Stimulated activated CD8-positive, alpha-beta memory T cell treated with anti-CD3 and anti-CD28 coated beads, Interleukin-7, amount 100 ng/mL, for 24 hours (primary cell): ENCODE data around the gene DNMBP.
"Not testable (repeated sequence)": the region's sequence is repeated elsewhere in the genome, so short reads cannot be mapped to it uniquely, and the experiment has no call there.

Source experiments
- DNase-seq: peaks from one replicate; pipeline ENCODE4 v3.0.0-alpha.2; 2020; ENCODE audit warnings: low read depth

The DNMBP gene

DNA sequence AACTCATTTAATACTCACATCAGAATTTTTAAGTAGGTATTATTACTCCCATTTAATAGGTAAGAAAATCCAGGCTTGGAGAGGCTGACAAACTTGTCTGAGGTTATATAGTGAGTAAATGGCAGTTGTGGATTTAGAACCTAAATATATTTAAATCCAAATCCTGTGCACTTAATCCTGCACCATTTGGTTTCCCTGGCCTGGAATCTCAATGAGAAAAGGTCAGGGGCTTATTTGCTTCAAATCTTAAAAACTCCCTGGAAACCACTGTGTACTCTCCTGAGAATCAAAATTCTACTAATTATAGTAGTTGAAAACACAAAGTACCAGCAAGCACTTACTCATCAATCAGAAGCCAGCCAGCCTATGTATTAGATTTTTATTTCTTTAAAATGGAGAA lies 97.7 kb downstream of the DNMBP start:
- no peak for DNase-seq

DNA sequence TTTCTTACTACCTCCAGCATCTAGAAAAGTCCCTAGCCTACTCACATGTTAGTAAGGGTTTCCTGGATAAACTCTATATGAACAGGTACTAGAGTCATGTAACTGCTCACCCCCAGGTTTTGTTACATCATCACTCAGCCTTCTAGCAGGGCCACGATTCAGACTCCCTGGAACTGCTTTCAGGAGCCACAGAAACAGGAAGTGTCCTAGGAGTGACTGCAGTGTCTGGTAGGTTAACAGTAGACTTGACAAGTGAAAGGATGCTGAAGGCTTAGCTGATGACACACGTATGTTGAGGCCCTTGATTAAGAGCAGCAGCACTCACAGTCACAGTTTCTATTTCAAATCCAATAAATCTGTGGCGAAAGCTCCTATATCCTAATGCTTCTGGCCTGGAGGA lies 101.2 kb downstream of the DNMBP start:
- no peak for DNase-seq

DNA sequence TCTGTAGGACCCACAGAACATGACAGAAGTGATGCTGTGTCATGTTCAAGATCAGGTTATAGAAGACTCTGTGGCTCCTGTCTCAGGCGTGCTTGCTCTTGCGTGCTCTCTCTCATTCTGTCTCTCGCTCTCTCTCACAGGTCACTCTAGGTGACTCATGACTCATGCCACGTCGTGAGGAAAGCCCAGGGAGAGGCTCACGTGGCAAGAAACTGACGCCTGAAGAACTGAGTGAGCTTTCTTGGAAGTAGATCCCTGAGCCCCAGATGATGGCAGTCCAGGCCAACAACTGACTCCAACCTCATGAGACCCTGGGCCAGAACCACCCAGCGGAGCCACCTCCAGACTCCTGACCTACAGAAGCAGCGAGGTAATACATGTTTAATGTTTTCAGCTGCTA lies 103.3 kb downstream of the DNMBP start:
- DNase-seq = no peak

DNA sequence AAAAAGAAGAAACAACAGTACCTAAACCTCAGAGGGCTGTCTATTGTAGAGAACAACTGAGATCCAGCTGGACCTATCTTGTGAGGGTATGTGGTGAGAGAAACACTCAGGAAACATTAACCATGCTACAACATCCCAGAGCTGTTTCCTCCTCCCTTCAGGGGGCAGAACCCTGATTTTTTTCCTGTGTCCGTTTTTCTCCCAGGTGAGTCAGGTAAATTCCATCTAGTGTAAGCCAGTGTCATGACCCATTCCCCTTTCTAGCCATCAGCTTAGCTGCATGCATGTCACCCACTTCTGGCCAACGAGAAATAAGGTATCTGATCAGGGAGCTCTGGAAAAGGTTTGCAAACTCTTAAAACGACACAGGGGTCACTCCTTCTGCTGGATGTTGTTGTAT lies 103.8 kb downstream of the DNMBP start:
- DNase-seq = no peak

DNA sequence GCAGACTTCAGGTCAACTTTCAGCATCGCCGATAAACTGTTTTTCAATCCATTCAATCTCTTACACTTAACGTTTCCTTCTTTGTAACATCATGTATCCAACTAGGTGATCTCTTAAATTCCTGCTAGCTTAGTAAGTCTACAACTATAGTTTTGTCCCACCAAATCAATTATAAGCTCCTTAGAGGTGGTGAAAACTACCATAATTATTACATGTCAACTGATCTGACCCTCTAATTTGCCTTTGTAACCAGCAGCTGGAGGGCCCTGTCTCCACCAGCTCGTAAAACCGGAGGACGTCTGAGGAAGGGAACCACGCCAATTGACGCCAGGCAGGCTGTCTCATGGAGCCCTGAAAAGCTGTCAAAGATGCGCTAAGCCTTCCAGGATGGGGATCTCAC lies 113.9 kb downstream of the DNMBP start:
- no peak for DNase-seq

DNA sequence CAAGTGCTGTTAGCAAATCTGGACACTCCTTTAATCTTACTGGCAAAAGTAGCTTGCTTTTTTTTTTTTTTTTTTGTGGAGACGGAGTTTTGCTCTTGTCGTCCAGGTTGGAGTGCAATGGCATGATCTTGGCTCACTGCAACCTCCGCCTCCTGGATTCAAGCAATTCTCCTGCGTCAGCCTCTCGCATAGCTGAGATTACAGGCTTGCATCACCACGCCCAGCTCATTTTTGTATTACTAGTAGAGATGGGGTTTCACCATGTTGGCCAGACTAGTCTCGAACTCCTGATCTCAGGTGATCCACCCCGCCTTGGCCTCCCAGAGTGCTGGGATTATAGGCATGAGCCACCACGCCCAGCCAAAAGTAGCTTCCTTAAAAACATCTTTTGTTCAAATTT lies 114.7 kb downstream of the DNMBP start:
- not testable (repeated sequence) for DNase-seq

DNA sequence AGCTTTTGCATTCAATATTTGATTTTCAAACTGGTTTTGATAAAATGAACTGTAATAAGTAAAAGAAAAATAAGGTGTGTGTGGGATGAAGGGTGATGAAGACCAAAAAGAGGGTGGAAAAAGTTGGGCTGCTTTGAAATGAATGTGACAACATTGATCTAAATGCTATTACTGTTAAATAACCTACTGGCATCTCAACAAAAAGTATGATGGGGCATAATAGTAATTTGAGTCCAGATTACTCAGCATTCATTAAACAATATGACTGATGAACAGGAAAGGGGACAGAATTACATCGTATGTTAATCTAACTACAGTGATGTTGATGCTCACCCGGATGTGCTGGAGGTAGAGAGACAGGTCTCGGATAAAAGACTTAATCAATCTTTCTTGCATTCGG lies 115.1 kb downstream of the DNMBP start:
- no peak for DNase-seq

DNA sequence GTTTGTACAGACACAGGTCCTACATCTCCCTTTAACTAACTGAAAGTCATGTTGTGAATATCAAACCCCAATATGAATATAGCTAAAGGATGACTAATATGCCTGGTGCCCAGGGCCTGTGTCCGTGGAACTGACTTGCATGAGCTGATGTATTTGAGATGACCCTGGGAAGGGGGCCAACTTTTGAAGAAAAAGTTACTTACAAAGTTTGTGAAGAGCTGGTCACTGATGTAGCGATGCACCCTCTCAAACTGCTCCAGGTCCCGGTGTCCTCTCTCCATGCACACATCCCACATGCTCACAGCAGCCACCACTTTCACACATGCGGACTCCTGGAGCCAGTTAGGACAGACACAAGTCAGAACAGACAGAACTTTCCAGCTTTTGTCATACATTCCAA lies 121.1 kb downstream of the DNMBP start:
- DNase-seq = no peak

DNA sequence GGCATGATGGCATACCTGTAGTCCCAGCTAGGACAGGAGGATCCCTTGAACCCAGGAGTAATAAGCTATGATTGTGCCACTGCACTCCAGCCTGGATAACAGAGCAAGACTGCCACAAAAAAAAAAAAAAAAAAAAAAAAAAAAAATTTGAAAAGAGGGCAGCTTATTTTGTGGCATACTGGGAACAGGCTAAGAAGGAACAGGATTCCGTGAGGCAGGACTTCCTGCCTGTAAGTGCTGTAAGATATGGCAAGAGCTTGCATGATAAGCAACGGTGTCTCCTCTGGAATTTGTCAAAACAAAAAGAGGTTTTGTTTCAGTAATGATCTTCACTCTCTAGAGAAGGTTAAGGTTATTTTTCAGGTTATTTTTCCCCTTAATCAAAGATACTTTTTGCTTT lies 126.2 kb downstream of the DNMBP start:
- DNase-seq = no peak

DNA sequence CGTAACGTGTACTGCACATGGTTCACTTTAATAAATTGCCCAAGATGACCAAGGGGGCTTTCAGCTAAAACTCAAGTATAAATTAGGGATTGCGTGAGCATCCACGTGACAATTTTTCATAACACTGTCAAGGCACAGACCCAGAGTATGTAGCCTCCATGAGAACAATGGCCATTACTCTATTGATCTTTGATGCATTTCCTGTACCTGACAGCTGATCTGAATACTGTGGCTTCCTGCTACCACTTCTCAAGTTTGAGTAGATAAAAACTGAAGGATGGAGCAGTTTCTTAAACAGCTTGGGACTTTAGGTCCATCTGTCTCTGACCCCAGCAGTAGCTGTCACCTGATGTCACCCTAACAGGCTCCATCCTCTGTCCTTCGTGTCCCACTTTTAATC lies 128.4 kb downstream of the DNMBP start:
- DNase-seq = no peak

DNA sequence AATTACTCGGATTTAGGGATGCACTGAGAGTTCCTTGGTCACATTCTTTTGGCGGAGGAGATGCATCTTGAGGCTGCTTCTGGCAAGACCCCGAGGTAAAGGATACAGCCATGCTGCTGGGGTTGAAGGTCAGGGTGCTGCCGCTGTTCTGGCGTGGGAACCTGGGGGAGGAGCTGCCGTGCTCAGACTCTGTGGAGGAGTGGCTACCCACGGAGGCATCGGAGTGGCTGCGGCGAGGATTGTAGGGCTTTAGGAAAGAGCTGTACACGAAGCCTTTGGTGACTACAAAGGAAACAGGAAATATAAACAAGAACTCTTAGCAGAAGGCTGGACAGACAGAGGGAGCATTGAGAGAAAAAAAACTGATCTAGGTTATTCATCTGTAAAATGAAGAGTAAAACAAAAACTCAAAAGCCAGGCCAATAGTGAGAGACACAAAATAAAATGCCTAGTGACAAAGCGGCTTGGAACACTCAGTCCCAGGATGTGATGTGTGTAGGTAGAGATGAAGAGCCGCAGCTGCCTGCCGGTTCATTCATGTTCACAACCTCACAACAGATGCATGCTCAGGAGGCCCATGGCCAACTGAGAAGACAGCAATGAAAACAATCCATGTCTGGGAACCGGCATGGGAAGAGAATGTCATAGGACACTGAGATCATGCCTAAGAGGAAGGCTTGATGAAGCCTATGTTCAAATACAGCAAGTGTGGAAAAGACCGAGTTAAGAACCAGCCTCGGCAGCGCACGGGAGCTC lies 129.5 kb downstream of the DNMBP start:
- DNase-seq = no peak

DNA sequence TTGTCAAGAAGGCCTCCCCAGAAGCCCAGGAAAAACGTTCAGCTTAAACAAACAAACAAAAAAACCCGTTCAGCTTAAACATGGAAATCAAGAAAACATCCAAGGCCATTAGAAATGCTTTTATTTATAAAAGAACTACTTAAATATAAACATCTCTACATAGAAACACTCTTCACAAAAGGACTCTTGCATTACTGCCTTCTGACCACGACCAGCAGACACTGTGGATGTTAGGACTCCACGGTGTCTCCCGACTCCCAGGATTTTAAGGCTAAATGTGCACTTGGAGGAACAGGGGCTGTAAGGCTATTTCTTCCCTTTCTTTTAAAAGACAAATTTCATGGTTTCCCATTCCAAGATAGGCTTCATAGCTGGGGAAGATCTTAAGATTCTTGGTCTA lies 134.3 kb downstream of the DNMBP start:
- no peak for DNase-seq

DNA sequence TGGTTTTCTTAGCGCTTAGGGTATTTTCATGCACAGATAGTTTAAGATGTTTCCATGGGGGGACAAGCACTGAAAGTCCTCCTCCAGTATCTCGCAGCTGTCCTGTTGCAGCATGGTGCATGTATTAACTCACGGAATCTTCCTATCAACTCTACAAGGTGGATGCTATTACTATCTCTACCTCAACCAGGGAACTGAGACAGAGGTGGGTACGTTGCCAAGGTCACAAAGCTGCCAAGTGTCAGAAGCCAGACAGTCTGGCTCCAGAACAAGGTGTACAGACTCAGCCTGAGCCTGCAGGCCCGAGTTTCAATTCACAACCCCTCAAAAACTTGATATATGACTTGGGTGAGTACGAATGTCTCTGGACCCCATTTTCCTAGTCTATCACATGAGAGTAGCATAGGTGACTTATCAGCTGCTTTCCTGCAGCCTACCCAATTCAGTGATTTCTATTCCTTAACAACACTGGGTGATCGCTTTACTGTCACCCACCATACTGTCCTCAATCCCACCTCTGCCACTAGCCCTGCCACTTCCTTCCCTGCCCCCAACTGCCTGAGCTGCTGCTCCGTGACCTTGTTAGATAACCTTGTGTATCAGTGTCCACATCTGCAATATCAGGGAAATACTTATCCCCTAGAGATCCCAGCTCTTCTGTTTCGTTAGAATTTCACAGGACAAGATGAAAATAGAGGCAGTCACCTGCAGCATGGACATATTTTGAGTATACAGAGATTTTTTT lies 135.2 kb downstream of the DNMBP start:
- DNase-seq = no peak

DNA sequence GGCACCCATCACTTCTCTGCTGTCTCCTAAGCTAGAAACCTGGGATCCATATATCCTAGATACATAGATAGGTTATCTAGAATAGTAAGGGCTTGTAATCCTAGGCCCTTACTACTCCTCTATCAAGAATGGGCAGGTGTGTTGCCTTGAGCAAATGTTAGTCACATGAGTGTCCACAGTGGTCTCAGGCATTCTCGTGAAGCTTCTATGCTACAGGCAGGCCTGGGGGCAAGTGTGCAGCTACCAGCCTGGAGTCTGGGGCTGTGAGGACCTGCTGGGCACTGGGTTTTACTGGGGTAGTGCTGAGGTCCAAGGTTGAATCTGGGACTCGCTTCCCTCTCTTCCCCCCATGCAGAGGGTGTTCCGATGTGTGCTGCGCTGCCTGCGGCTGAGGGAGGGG lies 135.9 kb downstream of the DNMBP start:
- no peak for DNase-seq

DNA sequence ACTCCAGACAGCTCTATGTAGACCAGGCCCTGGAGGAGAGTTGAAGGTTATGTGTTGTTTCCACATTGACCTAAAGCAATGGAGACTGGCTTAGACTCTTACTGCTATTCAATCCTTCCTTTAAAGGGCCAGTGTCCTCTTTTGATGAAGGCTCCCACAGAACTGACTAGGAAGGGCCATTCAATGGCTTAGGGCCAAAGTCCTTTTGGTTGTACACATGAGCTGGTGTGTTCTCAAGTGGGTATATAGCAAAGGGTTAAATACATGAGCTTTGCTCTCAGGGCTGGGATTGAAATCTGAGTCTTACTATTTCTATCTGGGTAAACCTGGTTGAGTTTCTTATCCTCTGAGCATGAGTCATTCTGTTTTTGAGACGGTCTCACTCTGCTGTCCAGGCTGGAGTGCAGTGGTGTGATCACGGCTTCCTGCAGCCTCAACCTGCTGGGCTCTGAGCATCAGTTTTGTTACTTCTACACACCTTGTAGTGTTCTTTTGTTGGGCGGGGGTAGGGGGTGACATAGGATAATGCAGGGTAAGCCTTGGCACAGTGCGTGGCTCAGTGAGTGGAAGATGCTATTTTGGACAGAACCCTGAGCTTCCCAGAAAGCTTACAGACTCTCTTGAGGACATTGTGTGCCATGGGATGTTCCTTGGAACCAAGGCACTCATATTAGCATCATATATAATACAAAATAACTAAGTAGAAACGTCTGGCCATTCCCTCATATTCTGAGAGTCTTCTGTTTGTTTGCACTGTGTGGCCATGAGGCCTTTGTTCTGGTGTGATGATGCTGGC lies 137.2 kb downstream of the DNMBP start:
- no peak for DNase-seq

DNA sequence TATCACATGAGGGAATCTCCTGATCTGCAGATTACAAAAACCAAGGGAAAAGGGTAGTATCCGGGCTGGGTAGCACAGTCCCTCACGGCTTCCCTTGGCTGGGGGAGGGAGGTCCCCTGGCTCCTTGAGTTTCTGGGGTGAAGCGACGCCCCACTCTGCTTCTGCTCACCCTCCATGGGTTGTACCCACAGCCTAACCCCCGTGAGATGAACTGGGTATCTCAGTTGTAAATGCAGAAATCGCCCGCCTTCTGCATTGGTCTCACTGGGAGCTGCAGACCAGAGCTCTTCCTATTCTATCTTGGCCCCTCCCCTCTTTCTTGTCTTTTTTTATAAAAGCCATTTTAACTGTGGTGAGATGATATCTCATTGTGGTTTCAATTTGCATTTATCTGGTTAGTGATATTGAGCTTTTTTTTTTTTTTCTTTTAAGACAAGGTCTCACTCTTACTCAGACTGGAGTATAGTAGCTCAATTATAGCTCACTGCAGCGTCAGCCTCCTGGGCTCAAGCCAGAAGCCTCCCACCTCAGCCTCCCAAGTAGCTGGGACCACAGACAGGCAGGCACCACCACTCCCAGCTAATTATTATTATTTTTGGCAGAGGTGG lies 139.5 kb downstream of the DNMBP start:
- no peak for DNase-seq

DNA sequence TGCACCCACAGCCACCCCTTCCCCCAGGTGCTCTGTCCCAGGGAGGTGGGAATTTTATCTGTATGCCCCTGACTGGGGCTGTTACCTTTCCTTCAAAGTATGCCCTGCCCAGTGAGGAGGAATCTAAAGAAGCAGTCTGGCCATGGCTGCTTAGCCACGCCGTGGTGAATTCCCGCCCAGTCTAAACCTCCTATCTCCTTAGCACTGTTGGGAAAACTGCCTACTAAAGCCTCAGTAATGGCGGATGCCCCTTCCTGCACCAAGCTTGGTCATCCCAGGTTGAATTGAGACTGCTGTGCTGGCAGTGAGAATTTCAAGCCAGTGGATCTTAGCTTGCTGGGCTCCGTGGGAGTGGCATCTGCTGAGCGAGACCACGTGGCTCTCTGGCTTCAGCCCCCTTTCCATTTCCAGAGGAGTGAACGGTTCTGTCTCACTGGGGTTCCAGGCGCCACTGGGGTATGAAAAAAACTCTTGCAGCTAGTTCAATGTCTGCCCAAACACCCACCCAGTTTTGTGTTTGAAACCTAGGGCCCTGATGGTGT lies 140.1 kb downstream of the DNMBP start:
- no peak for DNase-seq

DNA sequence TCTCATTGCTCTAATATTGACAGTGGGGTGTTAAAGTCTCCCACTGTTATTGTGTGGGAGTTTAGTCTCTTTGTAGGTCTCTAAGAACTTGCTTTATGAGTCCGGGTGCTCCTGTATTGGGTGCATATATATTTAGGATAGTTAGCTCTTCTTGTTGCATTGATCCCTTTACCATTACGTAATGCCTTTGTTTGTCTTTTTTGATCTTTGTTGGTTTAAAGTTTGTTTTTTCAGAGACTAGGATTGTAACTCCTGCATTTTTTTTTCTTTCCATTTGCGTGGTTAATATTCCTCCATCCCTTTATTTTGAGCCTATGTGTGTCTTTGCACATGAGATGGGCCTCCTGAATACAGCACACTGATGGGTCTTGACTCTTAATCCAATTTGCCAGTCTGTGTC lies 142.5 kb downstream of the DNMBP start:
- not testable (repeated sequence) for DNase-seq

DNA sequence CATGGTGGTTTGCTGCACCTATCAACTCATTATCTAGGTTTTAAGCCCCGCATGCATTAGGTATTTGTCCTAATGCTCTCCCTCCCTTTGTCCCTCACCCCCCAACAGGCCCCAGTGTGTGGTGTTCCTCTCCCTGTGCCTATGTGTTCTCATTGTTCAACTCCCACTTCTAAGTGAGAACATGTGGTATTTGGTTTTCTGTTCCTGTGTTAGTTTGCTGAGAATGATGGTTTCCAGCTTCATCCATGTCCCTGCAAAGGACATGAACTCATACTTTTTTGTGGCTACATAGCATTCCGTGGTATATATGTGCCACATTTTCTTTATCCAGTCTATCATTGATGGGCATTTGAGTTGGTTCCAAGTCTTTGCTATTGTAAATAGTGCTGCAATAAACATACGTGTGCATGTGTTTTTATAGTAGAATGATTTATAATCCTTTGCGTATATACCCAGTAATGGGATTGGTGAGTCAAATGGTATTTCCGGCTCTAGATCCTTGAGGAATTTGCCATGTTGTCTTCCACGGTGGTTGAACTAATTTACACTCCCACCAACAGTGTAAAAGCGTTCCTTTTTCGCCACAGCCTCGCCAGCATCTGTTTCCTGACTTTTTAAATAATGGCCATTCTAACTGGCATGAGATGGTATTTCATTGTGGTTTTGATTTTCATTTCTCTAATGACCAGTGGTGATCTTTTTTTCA lies 146.1 kb downstream of the DNMBP start:
- not testable (repeated sequence) for DNase-seq

DNA sequence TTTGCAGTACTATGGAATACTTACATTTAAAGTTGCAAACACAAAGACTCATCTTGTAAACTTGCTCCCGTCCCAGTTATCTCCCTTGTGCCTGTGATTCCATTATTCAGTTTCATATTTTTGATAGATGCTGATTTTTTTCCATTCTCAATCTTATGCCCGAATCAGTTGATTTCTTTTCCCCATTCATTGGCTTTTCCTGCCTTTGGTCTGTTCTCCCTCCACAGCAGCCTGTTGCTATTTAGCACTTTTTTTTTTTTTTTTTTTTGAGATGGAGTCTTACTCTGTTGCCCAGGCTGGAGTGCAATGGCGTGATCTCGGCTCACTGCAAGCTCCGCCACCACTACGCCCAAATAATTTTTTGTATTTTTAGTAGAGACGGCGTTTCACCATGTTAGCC lies 149.3 kb downstream of the DNMBP start:
- DNase-seq = no peak

DNA sequence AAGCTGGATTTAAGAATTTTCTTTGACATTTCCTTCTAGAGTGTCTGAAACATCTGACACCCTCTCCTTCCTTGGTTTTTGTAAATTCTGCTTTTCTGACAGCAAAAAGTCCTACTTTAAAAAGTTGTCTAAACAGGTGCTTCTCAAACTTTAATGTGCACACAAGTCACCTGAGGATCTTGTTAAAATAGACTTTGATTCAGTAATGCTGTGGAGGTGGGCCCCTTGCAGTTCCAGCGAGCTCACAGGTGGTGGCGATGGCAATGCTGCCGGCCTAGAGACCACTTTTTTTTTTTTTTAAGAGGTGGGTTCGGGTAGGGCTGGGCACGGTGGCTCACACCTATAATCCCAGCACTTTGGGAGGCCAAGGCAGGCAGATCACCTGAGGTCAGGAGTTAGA lies 150.2 kb downstream of the DNMBP start:
- no peak for DNase-seq

DNA sequence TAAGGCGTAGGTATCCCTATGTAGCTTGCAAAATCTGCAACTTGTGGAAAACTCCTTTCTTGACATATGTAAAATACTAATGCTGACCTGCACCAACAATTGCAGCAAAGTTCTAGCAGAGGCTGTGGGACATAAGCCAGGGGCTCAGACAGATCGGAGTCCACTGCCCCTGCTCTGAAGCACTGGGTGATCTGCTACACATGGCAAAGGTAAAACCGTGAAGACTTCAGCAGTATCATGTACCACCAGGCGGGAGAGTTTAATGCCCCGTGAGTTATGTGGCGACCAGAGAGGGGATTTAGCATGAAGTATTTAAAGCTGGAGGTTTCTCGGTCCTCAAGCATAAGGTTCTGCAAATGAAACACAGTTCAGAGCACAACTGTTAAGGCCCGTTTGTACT lies 150.9 kb downstream of the DNMBP start:
- DNase-seq = no peak
